ENCODE data around the gene CDC27.

DNA sequence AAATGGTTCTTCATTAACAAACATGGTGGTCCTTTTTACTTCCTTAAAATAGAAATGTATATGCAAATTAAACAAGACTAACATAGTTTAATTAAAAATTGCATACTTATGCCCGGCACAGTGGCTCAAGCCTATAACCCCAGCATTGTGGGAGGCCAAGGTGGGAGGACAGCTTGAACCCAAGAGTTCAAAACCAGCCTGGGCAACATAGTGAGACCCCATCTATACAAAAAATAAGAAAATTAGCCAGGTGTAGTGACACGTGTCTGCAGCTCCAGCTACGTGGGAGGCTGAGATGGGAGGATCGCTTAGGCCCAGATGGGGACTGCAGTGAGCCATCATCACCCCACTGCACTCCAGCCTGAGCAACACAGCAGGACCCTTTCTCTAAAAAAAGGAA is 18.4 kb downstream of the CDC27 start:
- no peak for TF ChIP-seq TAF1 (IDR thresholded peaks at IDR 0.05; ENCODE audit: low read depth, low read length)
- TF ChIP-seq POLR2AphosphoS5 (IDR thresholded peaks at IDR 0.05; ENCODE audit: low read depth, low read length): no peak
- TF ChIP-seq POLR2A (IDR thresholded peaks at IDR 0.05; ENCODE audit: low read depth, low read length): no peak
- no peak for TF ChIP-seq POU2F2 (IDR thresholded peaks at IDR 0.05; ENCODE audit: low read depth, low read length)

Data from GM12891 (cell line).